ENCODE results near the gene ZNF816.
A peak's percentile ranks its signal among the peaks of the same experiment; 100 is the strongest.
"Not testable (repeated sequence)": the region's sequence is repeated elsewhere in the genome, so short reads cannot be mapped to it uniquely, and the experiment has no call there.

Gene ZNF816

GRCh38 chr19:52938761-52939160 is 23.9 kb downstream of the ZNF816 start:
- TF ChIP-seq, protein P1, sequence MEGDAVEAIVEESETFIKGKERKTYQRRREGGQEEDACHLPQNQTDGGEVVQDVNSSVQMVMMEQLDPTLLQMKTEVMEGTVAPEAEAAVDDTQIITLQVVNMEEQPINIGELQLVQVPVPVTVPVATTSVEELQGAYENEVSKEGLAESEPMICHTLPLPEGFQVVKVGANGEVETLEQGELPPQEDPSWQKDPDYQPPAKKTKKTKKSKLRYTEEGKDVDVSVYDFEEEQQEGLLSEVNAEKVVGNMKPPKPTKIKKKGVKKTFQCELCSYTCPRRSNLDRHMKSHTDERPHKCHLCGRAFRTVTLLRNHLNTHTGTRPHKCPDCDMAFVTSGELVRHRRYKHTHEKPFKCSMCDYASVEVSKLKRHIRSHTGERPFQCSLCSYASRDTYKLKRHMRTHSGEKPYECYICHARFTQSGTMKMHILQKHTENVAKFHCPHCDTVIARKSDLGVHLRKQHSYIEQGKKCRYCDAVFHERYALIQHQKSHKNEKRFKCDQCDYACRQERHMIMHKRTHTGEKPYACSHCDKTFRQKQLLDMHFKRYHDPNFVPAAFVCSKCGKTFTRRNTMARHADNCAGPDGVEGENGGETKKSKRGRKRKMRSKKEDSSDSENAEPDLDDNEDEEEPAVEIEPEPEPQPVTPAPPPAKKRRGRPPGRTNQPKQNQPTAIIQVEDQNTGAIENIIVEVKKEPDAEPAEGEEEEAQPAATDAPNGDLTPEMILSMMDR (conservative IDR thresholded peaks at IDR 0.05; ENCODE audit: low read length): no peak
- no peak overlapping the region for H3K4me3 ChIP-seq (ENCODE audit: low read length)
- no peak for DNase-seq (ENCODE audit: low read depth)

DNA sequence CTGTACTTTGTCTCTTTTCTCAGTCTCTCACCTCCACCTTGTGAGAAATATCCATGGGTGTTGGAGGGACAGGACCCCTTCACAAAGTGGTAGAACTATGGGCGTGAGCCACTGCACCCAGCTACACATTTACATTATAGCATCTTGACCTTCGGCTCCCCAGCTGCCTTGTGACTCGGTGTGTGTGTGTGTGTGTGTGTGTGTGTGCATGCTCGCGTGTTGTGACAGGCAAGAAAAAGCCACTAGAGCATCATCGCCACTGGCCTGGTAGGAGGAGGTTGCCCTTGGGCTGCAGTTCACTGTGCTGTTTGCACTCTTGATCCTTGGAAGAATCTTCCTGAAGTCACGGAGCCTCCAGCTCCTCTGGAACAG is 25.7 kb downstream of the ZNF816 start:
- DNase-seq (ENCODE audit: low read depth): no peak
- TF ChIP-seq, protein P1 (conservative IDR thresholded peaks at IDR 0.05; ENCODE audit: low read length): no peak
- no peak overlapping the region for H3K4me3 ChIP-seq (ENCODE audit: low read length)

- TF ChIP-seq, protein P1 (conservative IDR thresholded peaks at IDR 0.05; ENCODE audit: low read length): no peak
- DNase-seq (ENCODE audit: low read depth): no peak
- H3K4me3 ChIP-seq (ENCODE audit: low read length): no peak overlapping the region
Observed at GRCh38 chr19:52936151-52936953, 26.3 kb downstream of the ZNF816 start.

DNA sequence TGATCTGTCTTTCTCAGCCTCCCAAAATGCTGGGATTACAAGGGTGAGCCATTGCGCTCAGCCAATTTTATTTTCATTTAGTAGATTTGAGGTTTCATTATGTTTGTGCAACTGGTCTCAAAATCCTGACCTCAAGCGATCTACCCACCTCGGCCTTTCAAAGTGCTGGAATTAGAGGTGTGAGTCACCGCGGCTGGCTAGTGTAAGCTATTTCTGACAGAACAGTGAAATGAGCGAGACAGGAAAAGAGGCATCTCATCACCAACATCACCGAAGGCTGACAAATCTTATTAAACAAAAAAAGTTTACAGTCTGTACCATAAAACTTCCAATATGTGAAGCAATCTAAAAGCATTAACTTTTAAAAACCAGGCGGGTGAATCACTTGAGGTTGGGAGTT is 27.2 kb downstream of the ZNF816 start:
- DNase-seq (ENCODE audit: low read depth): no peak
- TF ChIP-seq, protein P1 (conservative IDR thresholded peaks at IDR 0.05; ENCODE audit: low read length): no peak

DNA sequence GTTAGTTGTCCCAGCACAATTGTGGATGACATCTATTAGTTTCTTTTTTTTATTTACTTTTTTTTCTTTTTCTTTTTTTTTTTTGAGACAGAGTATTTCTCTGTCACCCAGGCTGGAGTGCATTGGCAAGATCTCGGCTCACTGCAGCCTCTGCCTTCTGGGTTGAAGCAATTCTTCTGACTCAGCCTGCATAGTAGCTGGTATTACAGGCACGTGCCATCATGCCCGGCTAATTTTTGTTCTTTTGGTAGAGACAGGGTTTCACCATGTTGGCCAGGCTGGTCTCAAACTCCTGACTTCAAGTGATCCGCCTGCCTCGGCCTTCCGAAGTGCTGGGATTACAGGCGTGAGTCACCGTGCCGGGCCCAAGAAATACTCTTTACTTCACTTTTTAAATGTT is 38.0 kb downstream of the ZNF816 start:
- not testable (repeated sequence) for H3K4me3 ChIP-seq (ENCODE audit: low read length)
- peak; percentile 22 for DNase-seq (ENCODE audit: low read depth)

More for the DNA sequence above, 27.2 kb downstream of the ZNF816 start:
- no peak overlapping the region for H3K4me3 ChIP-seq (ENCODE audit: low read length)

GRCh38 chr19:52923778-52924593 is 38.7 kb downstream of the ZNF816 start:
- TF ChIP-seq, protein P1 (conservative IDR thresholded peaks at IDR 0.05; ENCODE audit: low read length): no peak
- H3K4me3 ChIP-seq (ENCODE audit: low read length): peak overlapping the region; percentile 86
- peak; percentile 37 for DNase-seq (ENCODE audit: low read depth)

- TF ChIP-seq, protein P1 (conservative IDR thresholded peaks at IDR 0.05; ENCODE audit: low read length): no peak
- peak within 1 kb of the TSS; percentile 86 for H3K4me3 ChIP-seq (ENCODE audit: low read length)
- peak; percentile 73 for DNase-seq (ENCODE audit: low read depth)
Observed at GRCh38 chr19:52922841-52923777, 39.6 kb downstream of the ZNF816 start, which contains the start of gene ZNF888. ZNF888 (minus strand) TSS chr19:52923428; CDS start chr19:52917873, 5,555 bp downstream.
